H1 (cell line): ENCODE results near the gene ZNF526. TPM values are rescaled to one million over a fixed set of nuclear protein-coding genes. Genes with fewer than 3 reads are reported as not detected.

ENCODE experiments used
- CTCF ChIA-PET: fragments of 300-600 bp; sonication (Branson Sonifier 250); formaldehyde crosslinking; loops from one replicate; lab custom pipeline; 2021; ENCODE audit not compliant: partially characterized antibody; lab: Charles Lee
- POLR2A ChIA-PET: fragments of 300-600 bp; sonication (Branson Sonifier 250); formaldehyde crosslinking; loops from one replicate; lab custom pipeline; 2021; ENCODE audit warnings: inconsistent platforms; ENCODE audit not compliant: partially characterized antibody; lab: Charles Lee
- DNase-seq, 2 experiments: peaks; one replicate each; pipeline versions ENCODE4 v3.0.0 to v3.0.0-alpha.2; 2010 to 2022; ENCODE audit warnings: low spot score in 2 of 2, low read depth in 1 of 2, mixed read lengths in 1 of 2
- FAIRE-seq: peaks from 2 replicates; lab custom pipeline; 2011; peaks lifted over from hg19 to GRCh38; lab: Jason Lieb, UNC
- H2AFZ ChIP-seq: 2 replicates; pipeline ENCODE4 v1.8.1; 2012; ENCODE audit warnings: low read length, inconsistent platforms
- H2AK5ac ChIP-seq: 2 replicates; pipeline ENCODE4 v1.6.1; 2013; ENCODE audit warnings: low read depth, low read length
- H2BK120ac ChIP-seq: replicated peaks from 2 replicates; pipeline ENCODE3; 2013; ENCODE audit warnings: low read depth, low read length, inconsistent platforms
- H2BK12ac ChIP-seq: 2 replicates; pipeline ENCODE4 v1.6.1; 2013; ENCODE audit warnings: low read depth, low read length
- H2BK15ac ChIP-seq: 2 replicates; pipeline ENCODE4 v1.6.1; 2013; ENCODE audit warnings: low read length
- H2BK20ac ChIP-seq: 2 replicates; pipeline ENCODE4 v1.6.1; 2013; ENCODE audit warnings: low read length
- H2BK5ac ChIP-seq: 2 replicates; pipeline ENCODE4 v1.6.1; 2013; ENCODE audit warnings: low read depth, low read length
- H3K14ac ChIP-seq: 2 replicates; pipeline ENCODE4 v1.6.1; 2013; ENCODE audit warnings: inconsistent platforms; ENCODE audit not compliant: insufficient read length
- H3K18ac ChIP-seq: 2 replicates; pipeline ENCODE4 v1.6.1; 2013; ENCODE audit warnings: low read length; ENCODE audit errors: extremely low read depth
- H3K23ac ChIP-seq: 2 replicates; pipeline ENCODE4 v1.6.1; 2013; ENCODE audit warnings: inconsistent platforms; ENCODE audit not compliant: insufficient read length
- H3K23me2 ChIP-seq: 2 replicates; pipeline ENCODE4 v1.6.1; 2013; ENCODE audit warnings: low read depth, low read length
- H3K27ac ChIP-seq: 2 replicates; pipeline ENCODE4 v1.6.1; 2011; ENCODE audit warnings: low read depth, low read length, inconsistent platforms
- H3K27me3 ChIP-seq, 4 experiments: replicated peaks in 1 of 4; 1 replicate in 1 of 4; 2 replicates in 3 of 4; pipeline versions ENCODE4 v1.6.1 to v1.8.1; 2011 to 2013; ENCODE audit warnings: low read length in 3 of 4, mild to moderate bottlenecking in 3 of 4, inconsistent platforms in 2 of 4, mixed read lengths in 2 of 4, moderate library complexity in 1 of 4; ENCODE audit not compliant: control insufficient read depth in 3 of 4, insufficient read depth in 3 of 4; ENCODE audit errors: extremely low read depth in 1 of 4
- H3K36me3 ChIP-seq, 4 experiments: 2 replicates each; pipeline versions ENCODE4 v1.6.1 to v1.8.1; 2011 to 2013; ENCODE audit warnings: mild to moderate bottlenecking in 4 of 4, low read length in 3 of 4, moderate library complexity in 2 of 4, control low read depth in 1 of 4, inconsistent platforms in 1 of 4; ENCODE audit not compliant: insufficient read depth in 4 of 4, control insufficient read depth in 2 of 4
- H3K4ac ChIP-seq: replicated peaks from 2 replicates; pipeline ENCODE3; 2013; ENCODE audit warnings: low read length, low read depth, mixed read lengths, inconsistent platforms; ENCODE audit not compliant: insufficient read length
- H3K4me1 ChIP-seq, 4 experiments: replicated peaks in 1 of 4; 1 replicate in 1 of 4; 2 replicates in 3 of 4; pipeline versions ENCODE4 v1.6.1 to v1.8.1; 2011 to 2013; ENCODE audit warnings: low read length in 3 of 4, inconsistent platforms in 2 of 4, mixed read lengths in 1 of 4; ENCODE audit not compliant: insufficient read depth in 4 of 4, control insufficient read depth in 3 of 4
- H3K4me2 ChIP-seq, 2 experiments: 2 replicates each; pipeline versions ENCODE4 v1.6.1 to v1.8.1; 2011 to 2013; ENCODE audit warnings: low read depth in 2 of 2, low read length in 2 of 2, control low read depth in 1 of 2, inconsistent platforms in 1 of 2, mild to moderate bottlenecking in 1 of 2; ENCODE audit not compliant: insufficient read depth in 1 of 2
- H3K4me3 ChIP-seq, 4 experiments: fragments of 200-600, 300-600 bp in 1 of 4; sonication (generic), shearing (Covaris generic), sonication (Bioruptor Twin) in 1 of 4; 2 replicates each; pipeline versions ENCODE4 v1.5.1 to v1.8.1; 2011 to 2016; ENCODE audit warnings: low read length in 4 of 4, low read depth in 3 of 4, control low read depth in 2 of 4, inconsistent platforms in 2 of 4, mild to moderate bottlenecking in 2 of 4, mixed read lengths in 1 of 4, moderate library complexity in 1 of 4; ENCODE audit not compliant: insufficient read depth in 2 of 4; ENCODE audit errors: extremely low read depth in 1 of 4
- H3K56ac ChIP-seq: replicated peaks from 2 replicates; pipeline ENCODE3; 2013; ENCODE audit warnings: low read depth, mild to moderate bottlenecking, mixed read lengths, low read length, inconsistent platforms; ENCODE audit not compliant: insufficient read length
- H3K79me1 ChIP-seq: 2 replicates; pipeline ENCODE4 v1.6.1; 2013; ENCODE audit warnings: low read depth, low read length, control low read depth
- H3K79me2 ChIP-seq, 2 experiments: 2 replicates each; pipeline versions ENCODE4 v1.6.1 to v1.8.1; 2012 to 2013; ENCODE audit warnings: low read length in 2 of 2, mild to moderate bottlenecking in 2 of 2, inconsistent platforms in 1 of 2; ENCODE audit not compliant: insufficient read depth in 2 of 2, control insufficient read depth in 1 of 2
- H3K9ac ChIP-seq, 4 experiments: replicated peaks in 1 of 4; 1 replicate in 1 of 4; 2 replicates in 3 of 4; pipeline versions ENCODE4 v1.6.1 to v1.8.1; 2011 to 2013; ENCODE audit warnings: low read depth in 3 of 4, low read length in 3 of 4, control low read depth in 2 of 4, mild to moderate bottlenecking in 2 of 4, moderate library complexity in 2 of 4, inconsistent platforms in 1 of 4; ENCODE audit errors: extremely low read depth in 1 of 4
- H3K9me3 ChIP-seq, 2 experiments: 2 replicates each; pipeline versions ENCODE4 v1.6.1 to v1.8.1; 2012 to 2013; ENCODE audit warnings: mild to moderate bottlenecking in 2 of 2, moderate library complexity in 2 of 2, control low read depth in 1 of 2, inconsistent platforms in 1 of 2, low read depth in 1 of 2, low read length in 1 of 2, mixed read lengths in 1 of 2; ENCODE audit not compliant: insufficient read depth in 2 of 2
- H4K20me1 ChIP-seq, 2 experiments: replicated peaks in 1 of 2; 2 replicates each; pipeline versions ENCODE3 to v1.8.1; 2011 to 2013; ENCODE audit warnings: inconsistent platforms in 2 of 2, low read length in 2 of 2, mild to moderate bottlenecking in 1 of 2; ENCODE audit not compliant: insufficient read depth in 2 of 2, control insufficient read depth in 1 of 2
- H4K5ac ChIP-seq: 2 replicates; pipeline ENCODE4 v1.6.1; 2013; ENCODE audit warnings: low read length, low read depth, mixed read lengths, inconsistent platforms; ENCODE audit not compliant: insufficient read length
- H4K8ac ChIP-seq: 2 replicates; pipeline ENCODE4 v1.8.0; 2013; ENCODE audit warnings: mild to moderate bottlenecking, moderate library complexity, low read length, inconsistent platforms; ENCODE audit not compliant: insufficient read depth; ENCODE audit errors: extremely low read depth
- H4K91ac ChIP-seq: replicated peaks from 2 replicates; pipeline ENCODE3; 2013; ENCODE audit warnings: low read length, mixed read lengths, inconsistent platforms; ENCODE audit not compliant: insufficient read length
- CBX8 ChIP-seq: fragments of 300-800, 300-1000 bp; sonication (generic); IDR thresholded peaks from 2 replicates; pipeline ENCODE4 v1.7.1; 2016; ENCODE audit warnings: low read depth, low read length, borderline replicate concordance
- EGR1 ChIP-seq: IDR thresholded peaks from 2 replicates; pipeline ENCODE4 v1.6.1; 2011; ENCODE audit warnings: low read depth, low read length, borderline replicate concordance
- EP300 ChIP-seq, 2 experiments: IDR thresholded peaks; 1 replicate in 1 of 2; 2 replicates in 1 of 2; pipeline ENCODE4 v1.6.1; 2011 to 2012; ENCODE audit warnings: low read depth in 2 of 2, low read length in 2 of 2, mild to moderate bottlenecking in 2 of 2, borderline replicate concordance in 1 of 2, inconsistent platforms in 1 of 2, moderate library complexity in 1 of 2
- EZH2 ChIP-seq: fragments of 200-600 bp; sonication (generic); IDR thresholded peaks from 2 replicates; pipeline ENCODE4 v1.7.1; 2012; ENCODE audit warnings: low read depth, mild to moderate bottlenecking, moderate library complexity, low read length, inconsistent platforms; ENCODE audit not compliant: severe bottlenecking
- KDM5A ChIP-seq: fragments of 200-600 bp; IDR thresholded peaks from 2 replicates; pipeline ENCODE4 v1.7.1; 2012; ENCODE audit warnings: mild to moderate bottlenecking, low read length, inconsistent platforms, mixed read lengths
- PHF8 ChIP-seq: fragments of 200-600 bp; sonication (generic); conservative IDR thresholded peaks from 2 replicates; pipeline ENCODE4 v1.7.1; 2012; ENCODE audit warnings: low read depth, mild to moderate bottlenecking, inconsistent platforms, low read length, moderate library complexity
- SP1 ChIP-seq: IDR thresholded peaks from 2 replicates; pipeline ENCODE4 v1.6.1; 2011; ENCODE audit warnings: low read depth, low read length
- TAF1 ChIP-seq: IDR thresholded peaks from 2 replicates; pipeline ENCODE4 v1.6.1; 2011; ENCODE audit warnings: mild to moderate bottlenecking, low read depth, low read length
- YY1 ChIP-seq: IDR thresholded peaks from 2 replicates; pipeline ENCODE4 v1.6.1; 2011; ENCODE audit warnings: low read depth, mild to moderate bottlenecking, low read length
- WGBS, 2 experiments: shearing (Covaris generic) in 1 of 2; methylation state at CpG; one replicate each; pipeline versions ENCODE4 v1.1.6 to v1.1.7; 2013 to 2015; ENCODE audit warnings: low lambda C conversion rate in 2 of 2, mixed read lengths in 2 of 2, inconsistent platforms in 1 of 2, low coverage in 1 of 2, missing lambda C conversion rate in 1 of 2; ENCODE audit not compliant: insufficient replicate concordance in 2 of 2, insufficient coverage in 1 of 2, insufficient read length in 1 of 2; ENCODE audit errors: extremely low coverage in 1 of 2, missing lambda C conversion rate in 1 of 2; 5-methylcytosine and 5-hydroxymethylcytosine counted together
- polyA plus RNA-seq, 7 experiments: library from polyadenylated mRNA; depleted of rRNA in 3 of 7; stranded (reverse) in 5 of 7; unstranded in 2 of 7; fragments of >200 nt in 5 of 7; fragments of 200-250 nt in 2 of 7; gene quantifications; 1 replicate in 5 of 7; 2 replicates in 1 of 7; 4 replicates in 1 of 7; pipeline versions ENCODE4 v1.2.1 to v1.2.3, GENCODE V29; 2011 to 2013; ENCODE audit warnings: missing spikeins in 2 of 7, mixed read lengths in 2 of 7
- total RNA-seq: library from RNA; stranded (reverse); fragmentation: NEBNext Ultra II Directional; extraction: Animal tissue kit (Norgen Biotek cat#: 25700); gene quantifications from 2 replicates; pipeline ENCODE4 v1.2.1, GENCODE V29; 2021
- TF ChIP-seq, protein P1 (sequence below): IDR thresholded peaks from 2 replicates; pipeline ENCODE4 v1.6.1; 2012; ENCODE audit warnings: inconsistent platforms
- TF ChIP-seq, protein P2 (sequence below): IDR thresholded peaks from 2 replicates; pipeline ENCODE4 v1.6.1; 2011; ENCODE audit warnings: low read depth, mild to moderate bottlenecking, low read length; ENCODE audit not compliant: insufficient read depth

Gene ZNF526
- total and polyA plus RNA-seq, 2 of the 8 experiments (the other 6 are each of a cell fraction or from before 2014, with no cell fraction given): 8.4 to 14.1 TPM

- H2BK20ac ChIP-seq: no peak overlapping the region
- H3K56ac ChIP-seq: no peak overlapping the region
- H2AK5ac ChIP-seq: no peak overlapping the region
- no peak overlapping the region for H3K27ac ChIP-seq
- no peaks in the 10 kb centered on the region for H3K4me1 ChIP-seq
- FAIRE-seq (no peak), DNase-seq (no peak)
- no peak overlapping the region for H3K14ac ChIP-seq
- peaks cover 13 to 30% of the 10 kb centered on the region in 2 experiments for H4K20me1 ChIP-seq
- H2BK5ac ChIP-seq: no peak overlapping the region
- no peak overlapping the region for H4K91ac ChIP-seq
- no peak overlapping the region for H2BK15ac ChIP-seq
- peaks cover 2% of the 10 kb centered on the region for H3K79me1 ChIP-seq
- H3K4me2 ChIP-seq: no peak overlapping the region
- no peak overlapping the region for H3K4ac ChIP-seq
- H3K79me2 ChIP-seq: no peaks in the 10 kb centered on the region
- no peaks in the 10 kb centered on the region for H3K23me2 ChIP-seq
- no peak overlapping the region for H2BK120ac ChIP-seq
- peaks cover 8 to 57% (median 34%) of the 10 kb centered on the region in 4 experiments; a peak in 6 of 8 replicates for H3K36me3 ChIP-seq
- WGBS, 2 experiments: 95% methylated on average over 6 of the region's 6 CpGs; no CpG with 5 or more reads in 1 of the 2 experiments
- H2BK12ac ChIP-seq: no peak overlapping the region
- POLR2A ChIA-PET: interaction anchor here (0.5 to 4.5 kb wide), 7 partner anchors 7 to 416 kb away, joined by 3 to 21 read pairs (median 7); partner anchors contain the start of genes DEDD2 and ZNF526
- no peaks in the 10 kb centered on the region for H3K27me3 ChIP-seq
- H3K4me3 ChIP-seq: no peak overlapping the region
- no peak overlapping the region for H4K5ac ChIP-seq
- no peaks in the 10 kb centered on the region for H3K9me3 ChIP-seq
- no peak overlapping the region for H2AFZ ChIP-seq
- CTCF ChIA-PET: interaction anchor here (0.9 to 1.7 kb wide), 7 partner anchors 9 to 125 kb away, joined by 3 to 6 read pairs (median 4); partner anchors contain the start of gene ZNF526
- no peak overlapping the region for H3K9ac ChIP-seq
- no peak overlapping the region for H4K8ac ChIP-seq
- no peak overlapping the region for H3K18ac ChIP-seq
- H3K23ac ChIP-seq: no peak overlapping the region
- TF ChIP-seq TAF1 (no peak), KDM5A (no peak), SP1 (no peak), CBX8 (no peak), PHF8 (no peak), EZH2 (no peak), EP300 (IDR thresholded peaks at IDR 0.05; ENCODE audit: borderline replicate concordance in 1 of 2, low read depth in 2 of 2, low read length in 2 of 2) (no peak), EGR1 (no peak), YY1 (no peak)
- TF ChIP-seq, protein P1, sequence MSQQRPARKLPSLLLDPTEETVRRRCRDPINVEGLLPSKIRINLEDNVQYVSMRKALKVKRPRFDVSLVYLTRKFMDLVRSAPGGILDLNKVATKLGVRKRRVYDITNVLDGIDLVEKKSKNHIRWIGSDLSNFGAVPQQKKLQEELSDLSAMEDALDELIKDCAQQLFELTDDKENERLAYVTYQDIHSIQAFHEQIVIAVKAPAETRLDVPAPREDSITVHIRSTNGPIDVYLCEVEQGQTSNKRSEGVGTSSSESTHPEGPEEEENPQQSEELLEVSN: no peak
- TF ChIP-seq, protein P2, sequence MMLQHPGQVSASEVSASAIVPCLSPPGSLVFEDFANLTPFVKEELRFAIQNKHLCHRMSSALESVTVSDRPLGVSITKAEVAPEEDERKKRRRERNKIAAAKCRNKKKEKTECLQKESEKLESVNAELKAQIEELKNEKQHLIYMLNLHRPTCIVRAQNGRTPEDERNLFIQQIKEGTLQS: no peak
Observed at GRCh38 chr19:42233678-42234292, 13.7 kb downstream of the ZNF526 start.
